Progenitor cell of endocrine pancreas (in vitro differentiated cells): ENCODE data around the gene SLC6A6. TPM values are rescaled to one million over a fixed set of nuclear protein-coding genes. Genes with fewer than 3 reads are reported as not detected.
A peak's percentile ranks its signal among the peaks of the same experiment; 100 is the strongest.

Experiments
- DNase-seq: peaks from one replicate; pipeline ENCODE4 v3.0.0; 2021; ENCODE audit warnings: low spot score; ENCODE audit not compliant: unreplicated experiment
- H3K27ac Mint-ChIP-seq: 2 replicates; pipeline ENCODE4 v1.8.0; 2021; ENCODE audit warnings: mild to moderate bottlenecking, moderate library complexity, mixed read lengths
- H3K27me3 Mint-ChIP-seq: 2 replicates; pipeline ENCODE4 v1.8.0; 2021; ENCODE audit warnings: mixed read lengths
- H3K36me3 Mint-ChIP-seq: 2 replicates; pipeline ENCODE4 v1.8.0; 2022; ENCODE audit warnings: mixed read lengths; ENCODE audit not compliant: insufficient read depth
- H3K4me1 Mint-ChIP-seq: 2 replicates; pipeline ENCODE4 v1.8.0; 2021; ENCODE audit warnings: low read depth, mixed read lengths
- H3K4me3 Mint-ChIP-seq: 2 replicates; pipeline ENCODE4 v1.8.0; 2021; ENCODE audit warnings: low read depth, mild to moderate bottlenecking, moderate library complexity, mixed read lengths
- H3K9me3 Mint-ChIP-seq: 2 replicates; pipeline ENCODE4 v1.8.0; 2021; ENCODE audit warnings: low read depth, mixed read lengths
- total RNA-seq: library from RNA; stranded (reverse); gene quantifications from 2 replicates; pipeline ENCODE4 v1.2.1, GENCODE V29; 2021
- TF ChIP-seq, protein P1 (sequence below): fragments of 200-600 bp; sonication (generic); IDR thresholded peaks from one replicate; pipeline ENCODE4 v1.5.0; 2021; ENCODE audit warnings: antibody characterized with exemption, mild to moderate bottlenecking; ENCODE audit not compliant: unreplicated experiment

The SLC6A6 gene
- total RNA-seq, 1 donor from 2014 or later, result 23.8 TPM

DNA sequence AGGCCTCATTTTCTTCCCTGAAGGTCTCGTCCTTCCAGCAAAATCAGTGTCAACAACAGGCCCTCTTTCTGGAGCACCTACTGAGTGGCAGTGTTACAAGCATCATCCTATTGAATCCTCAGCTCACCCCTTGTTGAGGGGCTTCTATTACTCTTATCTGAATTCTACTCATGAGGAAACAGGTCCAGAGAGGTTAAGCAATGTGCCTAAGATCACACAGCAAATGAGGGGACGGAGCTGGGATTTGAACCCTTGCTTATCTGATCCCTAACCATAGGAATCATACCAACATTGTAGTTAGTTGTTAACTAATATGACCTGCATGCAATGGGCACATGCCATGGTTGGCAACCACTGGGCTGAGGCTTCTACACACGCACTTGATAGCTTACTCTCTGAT is 63.0 kb downstream of the SLC6A6 start:
- Mint-ChIP-seq H3K27ac (no peak overlapping the region), H3K36me3 (peaks cover 6% of the 10 kb centered on the region), H3K4me3 (no peak overlapping the region)

DNA sequence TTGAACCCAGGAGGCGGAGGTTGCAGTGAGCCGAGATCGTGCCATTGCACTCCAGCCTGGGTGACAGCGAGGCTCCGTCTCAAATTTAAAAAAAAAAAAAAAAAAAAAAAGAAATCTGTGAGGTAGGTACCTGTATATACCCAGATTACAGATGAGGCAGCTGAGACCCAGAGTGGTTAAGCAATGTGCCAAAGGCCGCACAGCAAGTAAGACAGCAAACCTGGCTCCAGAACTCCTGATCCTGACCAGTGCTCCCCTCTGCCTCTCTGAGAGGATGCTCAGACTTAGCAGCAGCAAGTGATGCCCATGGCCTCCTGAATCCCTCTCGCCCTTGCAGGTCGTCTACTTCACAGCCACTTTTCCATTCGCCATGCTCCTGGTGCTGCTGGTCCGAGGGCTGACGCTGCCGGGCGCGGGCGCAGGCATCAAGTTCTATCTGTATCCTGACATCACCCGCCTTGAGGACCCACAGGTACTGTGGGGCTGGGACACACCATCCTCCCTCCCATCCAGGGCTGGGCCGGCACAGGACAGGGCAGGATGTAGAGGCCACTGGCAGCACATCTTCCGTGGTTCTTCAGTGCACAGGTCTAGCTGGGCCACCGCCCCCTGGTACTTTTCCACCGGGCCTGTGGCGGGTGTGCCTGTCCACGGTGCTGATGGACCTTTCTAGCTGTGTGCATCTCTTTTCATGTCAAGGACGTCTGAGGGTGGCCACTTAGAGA is 63.9 kb downstream of the SLC6A6 start:
- H3K4me3 Mint-ChIP-seq, result no peak overlapping the region
- no peaks in the 10 kb centered on the region for H3K9me3 Mint-ChIP-seq
- no peaks in the 10 kb centered on the region for H3K27me3 Mint-ChIP-seq
- TF ChIP-seq, protein P1, sequence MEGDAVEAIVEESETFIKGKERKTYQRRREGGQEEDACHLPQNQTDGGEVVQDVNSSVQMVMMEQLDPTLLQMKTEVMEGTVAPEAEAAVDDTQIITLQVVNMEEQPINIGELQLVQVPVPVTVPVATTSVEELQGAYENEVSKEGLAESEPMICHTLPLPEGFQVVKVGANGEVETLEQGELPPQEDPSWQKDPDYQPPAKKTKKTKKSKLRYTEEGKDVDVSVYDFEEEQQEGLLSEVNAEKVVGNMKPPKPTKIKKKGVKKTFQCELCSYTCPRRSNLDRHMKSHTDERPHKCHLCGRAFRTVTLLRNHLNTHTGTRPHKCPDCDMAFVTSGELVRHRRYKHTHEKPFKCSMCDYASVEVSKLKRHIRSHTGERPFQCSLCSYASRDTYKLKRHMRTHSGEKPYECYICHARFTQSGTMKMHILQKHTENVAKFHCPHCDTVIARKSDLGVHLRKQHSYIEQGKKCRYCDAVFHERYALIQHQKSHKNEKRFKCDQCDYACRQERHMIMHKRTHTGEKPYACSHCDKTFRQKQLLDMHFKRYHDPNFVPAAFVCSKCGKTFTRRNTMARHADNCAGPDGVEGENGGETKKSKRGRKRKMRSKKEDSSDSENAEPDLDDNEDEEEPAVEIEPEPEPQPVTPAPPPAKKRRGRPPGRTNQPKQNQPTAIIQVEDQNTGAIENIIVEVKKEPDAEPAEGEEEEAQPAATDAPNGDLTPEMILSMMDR, result no peak
- no peak for DNase-seq
- peaks cover 2% of the 10 kb centered on the region for H3K4me1 Mint-ChIP-seq
- peaks cover 6% of the 10 kb centered on the region for H3K36me3 Mint-ChIP-seq
- H3K27ac Mint-ChIP-seq, result no peak overlapping the region

More for the DNA sequence above, 63.0 kb downstream of the SLC6A6 start:
- no peaks in the 10 kb centered on the region for H3K27me3 Mint-ChIP-seq
- no peak for DNase-seq
- TF ChIP-seq, protein P1, result no peak
- no peaks in the 10 kb centered on the region for H3K9me3 Mint-ChIP-seq
- peaks cover 2% of the 10 kb centered on the region for H3K4me1 Mint-ChIP-seq

DNA sequence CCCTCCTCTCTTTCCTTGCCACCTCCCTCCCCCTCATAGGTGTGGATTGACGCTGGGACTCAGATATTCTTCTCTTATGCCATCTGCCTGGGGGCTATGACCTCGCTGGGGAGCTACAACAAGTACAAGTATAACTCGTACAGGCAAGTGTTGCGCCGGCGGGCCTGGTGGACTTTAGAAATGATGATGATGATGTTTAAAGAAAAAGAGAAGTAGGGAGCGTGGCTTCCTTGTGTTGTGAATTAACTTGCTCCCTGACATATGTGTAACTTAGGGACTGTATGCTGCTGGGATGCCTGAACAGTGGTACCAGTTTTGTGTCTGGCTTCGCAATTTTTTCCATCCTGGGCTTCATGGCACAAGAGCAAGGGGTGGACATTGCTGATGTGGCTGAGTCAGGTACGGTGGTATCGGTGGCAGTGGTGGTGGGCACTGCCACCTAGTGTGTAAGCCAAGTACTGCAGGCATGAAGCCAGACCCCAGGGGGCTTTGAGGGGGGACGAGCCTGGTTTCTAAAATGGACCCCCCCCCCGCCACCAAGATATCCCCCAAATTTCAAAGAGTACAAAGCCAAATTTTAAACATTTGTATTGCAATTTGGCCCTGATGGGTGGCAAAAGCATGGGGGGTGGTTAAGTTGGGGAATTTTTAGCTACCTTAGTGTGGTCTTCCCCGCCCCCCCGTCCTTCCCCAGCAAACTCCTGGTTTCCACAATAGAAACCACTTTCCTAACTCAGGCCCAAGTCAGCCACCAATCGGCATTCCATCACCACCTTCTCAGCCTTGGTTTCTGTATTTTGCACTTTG is 65.6 kb downstream of the SLC6A6 start:
- Mint-ChIP-seq H3K9me3 (no peaks in the 10 kb centered on the region), H3K4me3 (no peak overlapping the region), H3K36me3 (peaks cover 12% of the 10 kb centered on the region), H3K27me3 (no peaks in the 10 kb centered on the region), H3K4me1 (peaks cover 2% of the 10 kb centered on the region), H3K27ac (no peak overlapping the region)
- TF ChIP-seq, protein P1, result peak; percentile 84
- DNase-seq, result peak; percentile 42

DNA sequence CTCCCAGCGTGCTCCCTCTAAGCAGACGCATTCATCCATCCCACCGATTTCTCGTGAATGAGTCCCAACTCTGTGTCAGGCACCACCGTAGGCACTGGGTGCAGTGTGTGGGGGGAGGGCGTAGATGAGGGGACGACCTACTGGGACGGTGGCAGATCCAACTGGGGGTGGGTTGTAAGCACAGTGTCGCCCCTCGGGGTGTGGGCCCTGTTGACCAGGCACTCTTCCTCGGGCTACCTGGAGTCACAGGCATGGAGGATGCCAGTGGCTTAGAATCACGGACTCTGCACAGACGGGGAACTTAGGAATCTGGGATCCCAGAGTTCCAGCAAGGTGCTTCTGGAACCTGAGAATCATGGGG is 66.2 kb downstream of the SLC6A6 start:
- no peak overlapping the region for H3K4me3 Mint-ChIP-seq
- TF ChIP-seq, protein P1, result no peak
- peaks cover 16% of the 10 kb centered on the region for H3K36me3 Mint-ChIP-seq
- H3K9me3 Mint-ChIP-seq, result peaks cover 4% of the 10 kb centered on the region
- peaks cover 5% of the 10 kb centered on the region for H3K4me1 Mint-ChIP-seq
- no peak for DNase-seq
- H3K27me3 Mint-ChIP-seq, result no peaks in the 10 kb centered on the region
- no peak overlapping the region for H3K27ac Mint-ChIP-seq

DNA sequence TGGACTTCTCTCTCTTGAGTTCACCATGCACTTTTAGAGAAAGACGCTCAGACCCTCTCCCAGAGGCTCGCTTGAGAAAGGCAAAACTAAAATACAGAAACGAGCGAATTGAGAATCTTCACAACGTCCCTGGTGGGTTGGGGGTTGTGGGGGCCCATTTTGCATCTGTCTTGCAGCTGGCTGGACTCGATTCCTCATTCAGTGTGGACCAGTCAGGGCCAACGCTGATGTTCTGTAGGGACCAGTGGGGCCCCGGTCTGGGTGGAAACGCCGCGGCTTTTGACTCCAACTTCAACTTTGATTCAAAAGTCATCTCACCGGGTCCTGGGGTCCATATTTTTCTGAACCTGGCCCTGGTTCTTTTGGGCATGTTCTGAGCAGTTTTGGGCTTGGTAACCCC is 68.1 kb downstream of the SLC6A6 start:
- H3K27me3 Mint-ChIP-seq, result no peaks in the 10 kb centered on the region
- DNase-seq, result no peak
- peaks cover 25% of the 10 kb centered on the region for H3K36me3 Mint-ChIP-seq
- H3K27ac Mint-ChIP-seq, result no peak overlapping the region
- peaks cover 4% of the 10 kb centered on the region for H3K9me3 Mint-ChIP-seq
- TF ChIP-seq, protein P1, result no peak
- H3K4me3 Mint-ChIP-seq, result no peak overlapping the region
- H3K4me1 Mint-ChIP-seq, result peaks cover 6% of the 10 kb centered on the region
